Putamen (tissue), 1 donor: Measurements from ENCODE around the gene IGF1R.
A peak's percentile ranks its signal among the peaks of the same experiment; 100 is the strongest.
"Not testable (repeated sequence)": the region's sequence is repeated elsewhere in the genome, so short reads cannot be mapped to it uniquely, and the experiment has no call there.

ENCODE experiments used
- DNase-seq: peaks from one replicate; pipeline ENCODE4 v3.0.0-alpha.2; 2016; ENCODE audit warnings: low spot score

IGF1R gene

DNA sequence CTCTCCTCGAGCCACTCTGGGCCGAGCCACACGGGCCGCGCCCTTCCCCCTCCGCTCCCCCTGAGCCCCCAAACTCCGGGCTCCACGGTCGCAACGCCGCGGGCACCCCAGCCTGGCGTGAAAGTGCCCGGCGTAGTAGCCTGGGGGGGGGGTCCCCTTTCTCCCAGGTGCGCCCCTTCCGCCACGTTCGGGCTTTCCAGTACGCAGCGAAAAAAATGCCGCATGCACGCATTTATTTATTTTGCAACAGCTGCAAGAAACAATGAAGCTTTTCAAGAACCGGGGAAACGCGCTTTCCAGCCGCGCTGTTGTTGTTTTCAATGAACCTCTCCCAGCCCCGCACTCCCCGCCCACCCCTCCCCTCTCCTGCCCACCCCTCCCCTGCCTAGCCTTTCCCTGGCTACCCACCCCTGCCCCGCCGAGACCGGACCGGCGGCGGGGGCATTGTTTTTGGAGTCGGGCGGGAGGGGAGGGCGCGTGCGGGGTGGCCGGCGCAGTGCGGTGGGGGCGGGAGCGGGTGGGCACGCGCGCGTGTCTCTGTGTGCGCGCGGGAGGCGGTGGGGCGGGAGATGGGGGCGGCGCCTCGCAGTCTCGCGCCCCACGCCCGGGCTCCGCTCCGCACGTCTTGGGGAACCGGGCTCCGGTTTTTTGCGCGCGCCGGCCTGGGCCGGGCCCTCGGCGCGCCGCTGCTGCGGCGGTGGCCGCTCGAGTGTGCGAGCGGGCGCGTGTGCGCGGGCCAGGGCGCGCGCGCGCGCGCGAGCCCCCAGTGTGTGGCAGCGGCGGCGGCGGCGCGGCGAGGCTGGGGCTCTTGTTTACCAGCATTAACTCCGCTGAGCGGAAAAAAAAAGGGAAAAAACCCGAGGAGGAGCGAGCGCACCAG lies at the start of gene IGF1R:
IGF1R (plus strand) TSS at position 766 of the 880 bp plus-strand sequence. CDS start 1,043 bp downstream, outside the sequence.
- DNase-seq: peak; percentile 93

DNA sequence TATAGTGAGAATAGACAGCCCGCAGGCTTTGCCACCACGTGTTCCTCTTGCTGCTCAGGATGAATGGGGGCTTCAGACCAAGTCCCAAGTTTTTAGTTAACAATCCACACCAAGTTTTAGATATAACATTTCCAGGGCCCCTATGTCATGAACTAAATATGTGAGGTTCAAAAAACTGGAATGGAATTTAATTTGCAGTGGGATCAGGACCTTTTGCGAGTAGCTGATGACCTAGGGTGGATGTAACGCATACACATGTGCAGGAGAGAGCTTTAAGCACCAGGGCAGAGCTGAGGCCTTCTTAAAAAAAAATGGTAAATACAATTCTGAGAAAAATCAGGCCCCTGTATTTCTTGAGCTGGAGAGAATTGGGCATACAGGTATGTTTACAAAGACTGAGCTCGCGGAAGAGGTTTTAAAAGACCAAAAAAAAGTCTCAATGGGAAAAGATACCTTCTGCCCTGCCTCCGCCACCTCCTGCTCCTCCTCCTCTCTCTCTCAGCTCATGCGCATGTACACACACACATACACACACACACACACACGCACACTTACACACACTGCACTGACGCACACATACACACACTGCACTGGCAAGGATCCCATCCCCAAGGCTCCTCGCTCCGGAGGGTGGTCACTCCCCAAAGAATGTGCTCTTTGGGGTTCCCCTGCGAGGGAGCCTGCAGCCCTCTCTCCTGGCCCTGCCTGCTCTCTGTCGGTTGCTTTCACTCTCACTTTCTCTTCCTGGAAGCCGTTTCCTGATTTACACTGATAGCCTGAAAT lies 48.2 kb upstream of the IGF1R start:
- DNase-seq: no peak

GRCh38 chr15:98604983-98605382 lies 43.4 kb upstream of the IGF1R start:
- no peak for DNase-seq

DNA sequence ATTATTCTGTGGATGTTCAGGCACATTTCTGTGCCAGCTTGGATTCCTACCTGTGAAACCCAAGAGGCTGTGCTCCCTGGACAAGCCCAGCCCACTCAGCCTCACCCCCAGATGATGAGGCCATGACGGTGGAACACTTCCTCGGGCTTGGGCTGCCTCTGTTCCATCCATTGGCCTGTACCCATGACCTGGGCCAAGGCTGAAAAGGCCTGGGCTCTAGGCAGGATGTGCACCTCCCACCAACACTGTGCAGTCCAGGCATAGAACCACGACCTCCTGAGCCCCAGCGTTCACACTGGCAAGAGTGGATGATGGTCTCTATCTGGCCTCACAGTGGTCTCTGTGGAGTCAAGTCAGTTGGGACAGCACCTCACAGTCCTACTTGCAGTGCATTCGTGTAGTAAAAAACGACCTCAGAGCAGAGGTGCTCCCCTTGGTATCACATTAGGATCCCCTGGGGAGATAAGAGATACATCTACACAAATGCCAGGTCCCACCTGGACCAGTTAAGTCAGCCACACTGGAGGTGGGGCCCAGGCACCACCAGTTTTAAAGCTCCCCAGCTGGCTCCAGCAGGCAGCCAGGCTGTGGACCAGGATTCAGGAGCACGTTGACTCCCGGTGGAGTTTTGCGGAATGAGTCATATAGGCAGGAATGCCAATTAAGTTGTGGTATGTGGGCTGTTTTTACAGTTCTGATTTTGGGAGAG lies 39.0 kb upstream of the IGF1R start:
- DNase-seq: no peak

DNA sequence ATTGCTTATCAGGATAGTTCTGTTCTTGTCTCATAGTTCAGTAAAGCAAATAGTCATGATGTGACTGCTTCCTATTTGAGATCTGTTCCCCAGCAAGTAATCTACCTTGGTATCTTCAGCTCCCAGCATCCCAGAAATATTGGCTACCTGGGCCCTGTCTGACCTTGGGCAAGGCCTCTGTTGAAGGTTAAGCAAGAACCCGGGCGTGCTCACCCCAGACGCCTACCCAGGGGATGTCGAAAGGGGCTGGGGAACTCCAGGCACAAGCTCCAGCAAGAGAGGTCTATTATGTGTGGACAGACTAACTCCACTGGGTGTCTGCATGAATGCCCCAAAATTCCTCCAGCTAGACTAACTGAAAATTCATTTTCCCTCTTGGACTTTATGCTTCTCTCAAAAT lies 37.3 kb upstream of the IGF1R start:
- no peak for DNase-seq

DNA sequence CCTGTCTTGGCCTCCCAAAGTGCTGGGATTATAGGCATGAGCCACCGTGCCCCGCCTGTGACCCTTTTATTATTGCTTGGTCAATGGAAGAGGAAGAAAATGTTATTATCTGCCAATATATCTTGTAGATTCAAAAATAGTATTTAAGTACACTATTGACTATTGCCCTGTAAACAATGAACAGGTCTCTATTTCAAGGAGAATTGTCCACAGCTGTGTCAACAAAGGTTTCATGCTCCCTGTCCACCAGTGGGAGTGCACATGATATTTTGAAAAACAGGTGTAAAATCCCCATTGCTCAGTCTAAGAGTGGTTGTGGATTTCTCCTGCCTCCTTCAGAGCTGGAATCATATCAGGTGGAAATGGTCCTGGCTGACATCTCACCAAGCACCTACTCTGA lies 36.5 kb upstream of the IGF1R start:
- no peak for DNase-seq

- no peak for DNase-seq
Measured at GRCh38 chr15:98612490-98613110, 35.7 kb upstream of the IGF1R start.

DNA sequence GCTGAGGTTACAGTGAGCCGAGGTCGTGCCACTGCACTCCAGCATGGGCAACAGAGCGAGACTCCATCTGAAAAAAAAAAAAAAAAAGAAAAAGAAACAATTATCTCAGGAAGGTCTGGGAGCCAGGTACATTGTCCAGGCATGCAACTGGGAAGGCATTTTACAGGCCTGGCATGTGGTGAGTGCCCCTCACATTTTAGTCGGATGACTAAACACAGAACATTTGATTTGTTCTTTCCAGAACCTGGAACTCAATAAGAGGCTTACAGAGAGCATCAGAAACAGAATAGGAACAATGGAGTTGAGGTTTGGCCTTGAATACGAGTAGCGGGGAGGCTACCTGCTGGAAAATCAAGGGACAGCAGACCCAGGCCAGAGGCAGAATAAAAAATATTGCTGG lies 33.7 kb upstream of the IGF1R start:
- DNase-seq: no peak

GRCh38 chr15:98616397-98616796 lies 31.9 kb upstream of the IGF1R start:
- no peak for DNase-seq

- DNase-seq: no peak
Measured at GRCh38 chr15:98617328-98617980, 30.9 kb upstream of the IGF1R start.

DNA sequence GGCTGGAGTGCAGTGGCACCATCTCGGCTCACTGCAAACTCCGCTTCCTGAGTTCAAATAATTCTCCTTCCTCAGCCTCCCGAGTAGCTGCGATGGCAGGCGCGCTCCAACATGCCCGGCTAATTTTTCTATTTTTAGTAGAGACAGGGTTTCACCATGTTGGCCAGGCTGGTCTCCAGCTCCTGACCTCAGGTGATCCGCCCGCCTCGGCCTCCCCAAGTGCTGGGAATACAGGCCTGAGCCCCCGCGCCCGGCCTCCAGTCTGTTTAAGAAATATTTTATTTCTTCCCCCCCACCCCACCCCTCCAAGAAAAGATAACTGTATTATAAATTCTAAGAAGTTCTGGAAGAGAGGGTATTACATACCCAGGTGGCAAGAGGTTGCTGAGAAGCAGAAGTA lies 29.8 kb upstream of the IGF1R start:
- DNase-seq: not testable (repeated sequence)

GRCh38 chr15:98620020-98620419 lies 28.3 kb upstream of the IGF1R start:
- DNase-seq: no peak

GRCh38 chr15:98621021-98621420 lies 27.3 kb upstream of the IGF1R start:
- DNase-seq: no peak

GRCh38 chr15:98625614-98626013 lies 22.7 kb upstream of the IGF1R start:
- no peak for DNase-seq

- DNase-seq: no peak
Measured at GRCh38 chr15:98626153-98626552, 22.2 kb upstream of the IGF1R start.

DNA sequence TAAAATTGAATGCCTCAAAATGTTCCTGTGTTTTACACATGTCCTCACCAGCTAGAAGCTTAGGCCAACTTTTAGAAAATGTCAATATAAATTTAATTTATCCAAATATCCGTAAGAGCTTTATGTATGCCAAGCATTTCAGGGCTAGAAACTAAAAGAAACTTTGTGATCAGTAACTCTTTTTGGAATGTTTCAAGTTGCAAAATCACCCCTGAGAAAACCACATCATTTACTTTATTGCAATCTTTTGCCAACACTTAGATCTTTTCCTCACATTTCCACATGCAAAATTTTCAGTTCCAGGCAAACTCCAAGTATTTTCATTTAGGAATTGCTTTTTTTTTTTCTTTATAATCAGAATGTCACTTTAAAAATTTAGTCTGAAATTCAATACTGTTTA lies 20.1 kb upstream of the IGF1R start:
- no peak for DNase-seq

DNA sequence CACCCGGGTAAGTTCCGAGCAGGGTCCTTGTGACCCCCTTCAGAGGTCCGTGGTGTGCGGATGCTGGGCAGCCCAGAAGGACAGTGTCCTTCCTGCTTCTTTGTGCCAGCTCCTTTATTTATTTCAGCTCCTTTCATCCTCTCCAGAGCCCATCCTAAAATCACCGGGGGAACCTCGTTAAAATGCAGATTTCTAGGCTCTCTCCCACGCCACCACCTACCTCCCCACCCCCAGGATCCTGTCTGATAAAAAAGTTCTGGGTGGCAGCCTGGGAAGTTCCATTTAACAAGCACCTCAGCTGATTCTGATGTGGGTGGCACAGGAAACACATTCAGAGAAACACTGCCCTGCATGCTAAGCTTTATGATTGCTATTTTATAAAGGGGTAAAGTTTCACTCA lies 12.5 kb upstream of the IGF1R start:
- DNase-seq: no peak

DNA sequence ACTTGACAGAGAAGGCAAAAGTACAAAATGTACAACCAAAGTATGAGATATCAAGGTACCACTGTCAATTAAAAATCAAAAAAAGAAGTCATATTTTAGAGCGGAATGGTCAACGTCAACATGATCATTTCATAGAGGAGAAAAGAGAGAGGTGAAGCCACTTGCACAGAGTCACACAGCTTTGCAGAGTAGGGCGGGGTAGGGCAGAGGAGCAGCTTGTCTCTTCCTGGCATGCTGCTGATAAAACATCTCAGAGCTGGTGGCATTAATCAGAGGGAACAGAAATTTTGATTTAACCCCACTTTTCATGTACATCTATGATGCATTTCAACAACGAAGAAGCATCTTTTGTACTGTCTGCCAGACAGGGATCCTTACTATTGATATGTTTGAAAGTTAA lies 5.2 kb upstream of the IGF1R start:
- no peak for DNase-seq

DNA sequence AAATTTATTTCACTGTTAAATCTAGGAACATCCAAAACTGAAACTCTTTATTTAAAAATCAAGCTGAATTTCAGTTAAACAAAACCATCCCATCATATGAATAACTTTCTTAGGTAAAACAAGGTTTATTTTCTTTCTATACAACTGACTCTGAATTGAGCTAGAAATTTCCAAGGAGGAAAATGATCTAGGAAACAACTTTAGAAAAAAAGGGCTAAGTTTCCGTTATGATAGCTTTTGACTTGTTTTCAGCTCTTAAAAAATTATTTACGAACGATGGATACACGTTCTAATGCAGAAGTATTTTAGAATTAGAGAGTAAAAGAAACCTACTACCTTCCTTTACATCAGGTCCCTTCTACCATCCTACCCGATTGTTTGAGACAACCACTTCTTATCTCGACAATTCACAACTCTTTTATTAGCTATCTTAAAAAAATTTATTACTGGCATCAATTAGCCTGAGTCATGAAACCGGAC lies 1.8 kb upstream of the IGF1R start:
- no peak for DNase-seq

DNA sequence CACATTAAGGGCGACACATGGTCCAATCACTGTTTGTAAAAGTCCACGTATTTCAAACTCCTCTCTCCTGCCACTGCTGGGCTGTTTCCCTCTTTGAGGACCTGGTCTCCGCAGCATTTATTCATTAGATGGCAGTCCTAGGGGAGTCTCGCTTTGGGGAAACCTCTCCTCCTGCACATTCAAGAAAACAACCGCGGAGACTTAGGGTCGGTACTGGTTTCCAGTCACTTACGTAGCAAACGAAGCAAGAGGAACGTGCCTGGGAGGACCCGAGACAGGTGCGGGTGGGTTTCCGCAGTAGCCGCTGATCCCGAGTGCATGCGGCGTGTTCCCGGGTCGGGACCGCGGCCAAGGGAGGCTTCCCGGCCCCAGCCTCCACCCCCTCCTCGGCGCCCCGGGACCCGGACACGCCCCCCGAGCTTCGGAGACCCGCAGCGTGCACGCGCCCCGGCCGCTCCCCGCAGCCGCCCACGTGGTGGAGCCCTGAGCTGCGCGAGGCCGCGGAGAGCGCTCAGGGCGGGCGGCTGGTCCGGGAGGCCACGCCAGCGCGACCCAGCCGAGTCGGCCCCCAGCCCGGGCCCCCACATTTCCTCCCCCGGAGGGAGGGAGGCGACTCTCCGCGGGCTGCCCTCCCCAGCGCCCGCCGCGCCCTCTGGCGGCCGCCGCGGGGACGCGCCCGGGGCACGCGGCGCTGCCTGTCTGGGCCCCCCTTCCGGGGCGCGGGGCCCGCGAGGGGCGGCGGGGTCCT lies 1.1 kb upstream of the IGF1R start:
- peak; percentile 72 for DNase-seq
